ENCODE results near the gene SENP1.

- TF ChIP-seq CTCF (conservative IDR thresholded peaks at IDR 0.05; ENCODE audit: low read length) (no peak), EZH2phosphoT487 (IDR thresholded peaks at IDR 0.05; ENCODE audit: borderline replicate concordance) (no peak)
These were observed 100.7 kb downstream of the SENP1 start for GRCh38 chr12:48005001-48005749.

Data from Loucy (cell line).